ENCODE data around the gene KRTAP10-3. TPM values are rescaled to one million over a fixed set of nuclear protein-coding genes. Genes with fewer than 3 reads are reported as not detected.

KRTAP10-3 gene
- total RNA-seq, 1 donor from 2014 or later, result not detected

GRCh38 chr21:44572959-44573583, 14.5 kb upstream of the KRTAP10-3 start:
- Histone ChIP-seq H3K4me3 (ENCODE audit: low read depth, low read length) (no peak overlapping the region), H3K36me3 (ENCODE audit: control insufficient read depth, insufficient read depth, low read length) (no peaks in the 10 kb centered on the region), H3K27me3 (ENCODE audit: control insufficient read depth, insufficient read depth, low read length) (no peaks in the 10 kb centered on the region)
- no peak for DNase-seq (ENCODE audit: low read depth)
- no peak for TF ChIP-seq CTCF (IDR thresholded peaks at IDR 0.05; ENCODE audit: insufficient read depth, low read length, poor library complexity, severe bottlenecking)

GRCh38 chr21:44571844-44572782, 13.5 kb upstream of the KRTAP10-3 start:
- no peaks in the 10 kb centered on the region for H3K27me3 ChIP-seq (ENCODE audit: control insufficient read depth, insufficient read depth, low read length)
- no peak for DNase-seq (ENCODE audit: low read depth)
- H3K4me3 ChIP-seq (ENCODE audit: low read depth, low read length), result no peak overlapping the region
- no peaks in the 10 kb centered on the region for H3K36me3 ChIP-seq (ENCODE audit: control insufficient read depth, insufficient read depth, low read length)
- no peak for TF ChIP-seq CTCF (IDR thresholded peaks at IDR 0.05; ENCODE audit: insufficient read depth, low read length, poor library complexity, severe bottlenecking)

- no peak for DNase-seq (ENCODE audit: low read depth)
- Histone ChIP-seq H3K4me3 (ENCODE audit: low read depth, low read length) (no peak overlapping the region), H3K27me3 (ENCODE audit: control insufficient read depth, insufficient read depth, low read length) (no peaks in the 10 kb centered on the region), H3K36me3 (ENCODE audit: control insufficient read depth, insufficient read depth, low read length) (no peaks in the 10 kb centered on the region)
- TF ChIP-seq CTCF (IDR thresholded peaks at IDR 0.05; ENCODE audit: insufficient read depth, low read length, poor library complexity, severe bottlenecking), result no peak
Observed at GRCh38 chr21:44571296-44571695, 12.7 kb upstream of the KRTAP10-3 start.

GRCh38 chr21:44569861-44570517, 11.4 kb upstream of the KRTAP10-3 start:
- H3K4me3 ChIP-seq (ENCODE audit: low read depth, low read length), result no peak overlapping the region
- H3K36me3 ChIP-seq (ENCODE audit: control insufficient read depth, insufficient read depth, low read length), result no peaks in the 10 kb centered on the region
- H3K27me3 ChIP-seq (ENCODE audit: control insufficient read depth, insufficient read depth, low read length), result no peaks in the 10 kb centered on the region
- DNase-seq (ENCODE audit: low read depth), result no peak
- no peak for TF ChIP-seq CTCF (IDR thresholded peaks at IDR 0.05; ENCODE audit: insufficient read depth, low read length, poor library complexity, severe bottlenecking)

- H3K27me3 ChIP-seq (ENCODE audit: control insufficient read depth, insufficient read depth, low read length), result no peaks in the 10 kb centered on the region
- H3K4me3 ChIP-seq (ENCODE audit: low read depth, low read length), result no peak overlapping the region
- DNase-seq (ENCODE audit: low read depth), result no peak
- H3K36me3 ChIP-seq (ENCODE audit: control insufficient read depth, insufficient read depth, low read length), result no peaks in the 10 kb centered on the region
- no peak for TF ChIP-seq CTCF (IDR thresholded peaks at IDR 0.05; ENCODE audit: insufficient read depth, low read length, poor library complexity, severe bottlenecking)
Observed at GRCh38 chr21:44568667-44569556, 10.3 kb upstream of the KRTAP10-3 start.

All from kidney epithelial cell (primary cell).